ENCODE measurements around the gene COL8A1.

DNA sequence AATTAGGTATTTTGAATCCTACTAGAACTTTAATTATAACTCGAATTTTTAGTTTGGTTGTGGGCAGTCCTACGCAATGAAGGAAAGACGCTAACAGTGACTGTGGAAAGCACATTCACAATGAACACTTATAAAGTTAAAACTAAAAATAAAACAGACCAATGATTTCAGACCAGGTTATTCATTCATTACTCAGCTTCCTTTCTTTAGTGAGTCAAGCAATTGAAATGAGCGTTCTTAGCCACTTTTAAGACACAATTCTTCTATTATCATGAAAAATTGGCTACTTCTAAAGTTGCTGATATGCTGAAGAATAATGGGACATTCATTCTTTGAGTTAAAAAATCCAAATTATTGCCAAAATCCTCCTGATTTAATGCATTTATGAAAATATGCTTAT, 113.3 kb downstream of the COL8A1 start:
- TF ChIP-seq POLR2A (IDR thresholded peaks at IDR 0.05) = no peak
- TF ChIP-seq, protein P1, sequence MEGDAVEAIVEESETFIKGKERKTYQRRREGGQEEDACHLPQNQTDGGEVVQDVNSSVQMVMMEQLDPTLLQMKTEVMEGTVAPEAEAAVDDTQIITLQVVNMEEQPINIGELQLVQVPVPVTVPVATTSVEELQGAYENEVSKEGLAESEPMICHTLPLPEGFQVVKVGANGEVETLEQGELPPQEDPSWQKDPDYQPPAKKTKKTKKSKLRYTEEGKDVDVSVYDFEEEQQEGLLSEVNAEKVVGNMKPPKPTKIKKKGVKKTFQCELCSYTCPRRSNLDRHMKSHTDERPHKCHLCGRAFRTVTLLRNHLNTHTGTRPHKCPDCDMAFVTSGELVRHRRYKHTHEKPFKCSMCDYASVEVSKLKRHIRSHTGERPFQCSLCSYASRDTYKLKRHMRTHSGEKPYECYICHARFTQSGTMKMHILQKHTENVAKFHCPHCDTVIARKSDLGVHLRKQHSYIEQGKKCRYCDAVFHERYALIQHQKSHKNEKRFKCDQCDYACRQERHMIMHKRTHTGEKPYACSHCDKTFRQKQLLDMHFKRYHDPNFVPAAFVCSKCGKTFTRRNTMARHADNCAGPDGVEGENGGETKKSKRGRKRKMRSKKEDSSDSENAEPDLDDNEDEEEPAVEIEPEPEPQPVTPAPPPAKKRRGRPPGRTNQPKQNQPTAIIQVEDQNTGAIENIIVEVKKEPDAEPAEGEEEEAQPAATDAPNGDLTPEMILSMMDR (IDR thresholded peaks at IDR 0.05 in 4 of 5, conservative IDR thresholded peaks at IDR 0.05 in 1 of 5) = no peak

Data from gastrocnemius medialis (tissue), 4 donors.